ENCODE measurements around the gene TBC1D22A. TPM values are rescaled to one million over a fixed set of nuclear protein-coding genes. Genes with fewer than 3 reads are reported as not detected.

The TBC1D22A gene
- total and polyA plus RNA-seq, 8 donors, result 13.3 to 53.1 (median 21.5) TPM

GRCh38 chr22:46835693-46836092 lies 73.2 kb downstream of the TBC1D22A start:
- H3K4me1 ChIP-seq, result peaks cover 2 to 11% (median 4%) of the 10 kb centered on the region in 4 donors
- no peak overlapping the region for H3K27ac ChIP-seq
- TF ChIP-seq POLR2AphosphoS5 (IDR thresholded peaks at IDR 0.05), result no peak
- no peak for TF ChIP-seq EP300 (IDR thresholded peaks at IDR 0.05)
- no peak for TF ChIP-seq POLR2A (IDR thresholded peaks at IDR 0.05)
- TF ChIP-seq, protein P1, sequence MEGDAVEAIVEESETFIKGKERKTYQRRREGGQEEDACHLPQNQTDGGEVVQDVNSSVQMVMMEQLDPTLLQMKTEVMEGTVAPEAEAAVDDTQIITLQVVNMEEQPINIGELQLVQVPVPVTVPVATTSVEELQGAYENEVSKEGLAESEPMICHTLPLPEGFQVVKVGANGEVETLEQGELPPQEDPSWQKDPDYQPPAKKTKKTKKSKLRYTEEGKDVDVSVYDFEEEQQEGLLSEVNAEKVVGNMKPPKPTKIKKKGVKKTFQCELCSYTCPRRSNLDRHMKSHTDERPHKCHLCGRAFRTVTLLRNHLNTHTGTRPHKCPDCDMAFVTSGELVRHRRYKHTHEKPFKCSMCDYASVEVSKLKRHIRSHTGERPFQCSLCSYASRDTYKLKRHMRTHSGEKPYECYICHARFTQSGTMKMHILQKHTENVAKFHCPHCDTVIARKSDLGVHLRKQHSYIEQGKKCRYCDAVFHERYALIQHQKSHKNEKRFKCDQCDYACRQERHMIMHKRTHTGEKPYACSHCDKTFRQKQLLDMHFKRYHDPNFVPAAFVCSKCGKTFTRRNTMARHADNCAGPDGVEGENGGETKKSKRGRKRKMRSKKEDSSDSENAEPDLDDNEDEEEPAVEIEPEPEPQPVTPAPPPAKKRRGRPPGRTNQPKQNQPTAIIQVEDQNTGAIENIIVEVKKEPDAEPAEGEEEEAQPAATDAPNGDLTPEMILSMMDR (IDR thresholded peaks at IDR 0.05), result no peak
- WGBS, 5 donors, result 93 to 99% (median 98%) methylated on average over 2 of the region's 2 CpGs
- peaks cover 0 to 17% (median 3%) of the 10 kb centered on the region in 4 donors for H3K9me3 ChIP-seq
- intact Hi-C loops (cut with DNase I; ENCODE audit: low total_unique reads), result no loop called here
- H3K27me3 ChIP-seq, result no peaks in the 10 kb centered on the region
- no peak for DNase-seq
- no peaks in the 10 kb centered on the region for H3K36me3 ChIP-seq
- no peak overlapping the region for H3K4me3 ChIP-seq

GRCh38 chr22:46841522-46841921 lies 79.1 kb downstream of the TBC1D22A start:
- no peak for TF ChIP-seq POLR2AphosphoS5 (IDR thresholded peaks at IDR 0.05)
- 80 to 100% (median 96%) methylated on average over 3 of the region's 3 CpGs for WGBS, 5 donors
- Histone ChIP-seq H3K27ac (no peak overlapping the region), H3K9me3 (no peaks in the 10 kb centered on the region), H3K4me1 (peaks cover 0 to 28% (median 9%) of the 10 kb centered on the region in 4 donors), H3K36me3 (peaks cover 0 to 3% (median 0%) of the 10 kb centered on the region in 4 donors), H3K4me3 (no peak overlapping the region), H3K27me3 (no peaks in the 10 kb centered on the region)
- no peak for DNase-seq
- intact Hi-C loops (cut with DNase I; ENCODE audit: low total_unique reads), result no loop called here

DNA sequence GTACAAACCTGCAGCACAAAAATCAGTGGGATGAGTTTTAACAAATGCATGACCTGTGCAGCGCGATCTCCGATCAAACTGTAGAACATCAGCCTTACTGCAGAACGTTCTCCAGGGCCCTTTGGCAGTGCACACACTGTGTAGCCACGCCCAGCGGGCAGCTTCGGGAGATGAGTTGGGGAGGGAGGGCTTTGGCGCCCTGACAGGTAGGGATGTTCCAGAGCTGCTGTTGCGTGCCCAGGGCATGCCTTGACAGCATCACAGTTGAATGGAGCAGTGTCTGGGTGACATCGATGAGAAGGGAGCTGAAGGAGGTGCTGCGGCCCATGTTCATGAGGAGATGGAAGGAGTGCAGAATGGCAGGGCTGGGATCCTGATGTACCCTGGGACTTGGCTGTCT lies 80.2 kb downstream of the TBC1D22A start:
- WGBS, 5 donors, result 82 to 88% (median 86%) methylated on average over 11 of the region's 11 CpGs
- H3K4me3 ChIP-seq, result no peak overlapping the region
- no peak overlapping the region for H3K27ac ChIP-seq
- intact Hi-C loops (cut with DNase I; ENCODE audit: low total_unique reads), result no loop called here
- H3K27me3 ChIP-seq, result no peaks in the 10 kb centered on the region
- TF ChIP-seq POLR2A (IDR thresholded peaks at IDR 0.05) (no peak), EP300 (IDR thresholded peaks at IDR 0.05) (no peak), POLR2AphosphoS5 (IDR thresholded peaks at IDR 0.05) (no peak)
- TF ChIP-seq, protein P1 (IDR thresholded peaks at IDR 0.05), result no peak
- H3K9me3 ChIP-seq, result no peaks in the 10 kb centered on the region
- H3K4me1 ChIP-seq, result peaks cover 0 to 28% (median 9%) of the 10 kb centered on the region in 4 donors
- H3K36me3 ChIP-seq, result peaks cover 0 to 10% (median 2%) of the 10 kb centered on the region in 4 donors
- DNase-seq, result no peak

DNA sequence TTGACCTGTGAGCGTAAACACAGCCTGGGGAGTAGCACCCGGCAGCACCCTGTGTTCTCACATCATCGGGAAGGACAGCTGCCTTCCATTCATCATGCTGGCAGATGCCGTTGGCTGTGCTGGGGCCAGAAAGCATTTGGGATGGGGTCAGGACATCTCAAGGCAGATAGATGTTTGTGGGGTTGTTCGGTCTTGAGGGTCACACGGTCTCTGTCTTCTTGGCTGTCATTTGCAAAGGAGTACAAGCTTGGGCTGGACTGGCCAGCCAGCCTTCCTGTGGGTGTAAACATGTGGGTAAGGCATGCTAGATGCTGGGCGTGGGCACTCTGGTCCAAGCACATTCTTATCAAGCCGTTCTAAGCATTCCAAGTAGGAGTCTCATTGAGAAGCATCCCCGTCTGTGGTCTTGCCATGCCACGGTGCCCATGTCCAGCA lies 81.4 kb downstream of the TBC1D22A start:
- intact Hi-C loops (cut with DNase I; ENCODE audit: low total_unique reads), result no loop called here
- Histone ChIP-seq H3K4me1 (peaks cover 0 to 28% (median 9%) of the 10 kb centered on the region in 4 donors), H3K9me3 (no peaks in the 10 kb centered on the region), H3K36me3 (peaks cover 0 to 10% (median 2%) of the 10 kb centered on the region in 4 donors), H3K27me3 (no peaks in the 10 kb centered on the region), H3K4me3 (no peak overlapping the region), H3K27ac (no peak overlapping the region)
- DNase-seq, result no peak
- WGBS, 5 donors, result 60 to 75% (median 65%) methylated on average over 10 of the region's 10 CpGs
- no peak for TF ChIP-seq POLR2AphosphoS5 (IDR thresholded peaks at IDR 0.05)
- TF ChIP-seq, protein P1 (IDR thresholded peaks at IDR 0.05), result no peak

GRCh38 chr22:46844606-46845210 lies 82.3 kb downstream of the TBC1D22A start:
- WGBS, 5 donors, result 84 to 92% (median 86%) methylated on average over 8 to 11 of the region's 11 CpGs
- H3K27me3 ChIP-seq, result no peaks in the 10 kb centered on the region
- peaks cover 0 to 28% (median 9%) of the 10 kb centered on the region in 4 donors for H3K4me1 ChIP-seq
- peaks cover 0 to 10% (median 5%) of the 10 kb centered on the region in 4 donors for H3K36me3 ChIP-seq
- H3K27ac ChIP-seq, result no peak overlapping the region
- intact Hi-C loops (cut with DNase I; ENCODE audit: low total_unique reads), result no loop called here
- no peaks in the 10 kb centered on the region for H3K9me3 ChIP-seq
- H3K4me3 ChIP-seq, result peak overlapping the region in 2 of 4 donors; percentile 9 to 21
- no peak for DNase-seq
- TF ChIP-seq, protein P1 (IDR thresholded peaks at IDR 0.05), result no peak
- no peak for TF ChIP-seq EP300 (IDR thresholded peaks at IDR 0.05)
- no peak for TF ChIP-seq POLR2AphosphoS5 (IDR thresholded peaks at IDR 0.05)
- TF ChIP-seq POLR2A (IDR thresholded peaks at IDR 0.05), result no peak
